GM18951 (cell line): ENCODE measurements around the gene EPS15.
"Not testable (repeated sequence)": the region's sequence is repeated elsewhere in the genome, so short reads cannot be mapped to it uniquely, and the experiment has no call there.

Source experiments
- POLR2A ChIP-seq: IDR thresholded peaks from 4 replicates; pipeline ENCODE4 v1.6.1; 2011; ENCODE audit warnings: mild to moderate bottlenecking; ENCODE audit not compliant: insufficient read length, insufficient read depth; ENCODE audit errors: extremely low read depth
- in situ Hi-C: fragments of 300-500 bp; cut with MboI; formaldehyde crosslinking; loops from one replicate; pipeline ENCODE4 v1.12.0; 2022; ENCODE audit warnings: low sequenced_read_pairs, mixed read lengths, inconsistent platforms; ENCODE audit not compliant: unreplicated experiment

The EPS15 gene

GRCh38 chr1:51552929-51553807 lies 34.1 kb upstream of the EPS15 start:
- TF ChIP-seq POLR2A: no peak
- in situ Hi-C loops: no loop called here

DNA sequence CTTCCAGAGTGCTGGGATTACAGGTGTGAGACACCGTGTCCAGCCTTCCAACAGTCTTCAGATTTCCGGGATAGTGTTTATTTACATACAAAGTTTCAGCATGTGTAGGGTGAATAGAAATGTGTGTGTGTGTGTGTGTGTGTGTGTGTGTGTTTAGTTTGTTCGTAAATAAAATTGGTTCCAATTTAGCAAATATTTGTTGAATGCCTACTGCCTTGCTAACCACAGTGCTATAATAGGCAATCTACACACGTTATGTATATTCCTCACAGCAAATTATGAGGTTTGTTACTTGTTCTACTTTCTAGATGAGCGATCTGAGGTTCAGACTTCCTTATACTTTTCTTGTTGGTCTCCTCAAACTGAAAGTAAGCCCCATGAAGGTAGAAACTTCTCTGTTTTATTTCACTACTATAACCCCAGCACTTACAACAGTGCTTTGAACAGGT lies 32.8 kb upstream of the EPS15 start:
- in situ Hi-C loops: no loop called here
- no peak for TF ChIP-seq POLR2A

- in situ Hi-C loops: no loop called here
- TF ChIP-seq POLR2A: no peak
Measured at GRCh38 chr1:51551081-51551480, 32.0 kb upstream of the EPS15 start.

GRCh38 chr1:51549901-51550300 lies 30.8 kb upstream of the EPS15 start:
- in situ Hi-C loops: no loop called here
- TF ChIP-seq POLR2A: no peak

GRCh38 chr1:51549016-51549619 lies 30.1 kb upstream of the EPS15 start:
- in situ Hi-C loops: no loop called here
- no peak for TF ChIP-seq POLR2A

DNA sequence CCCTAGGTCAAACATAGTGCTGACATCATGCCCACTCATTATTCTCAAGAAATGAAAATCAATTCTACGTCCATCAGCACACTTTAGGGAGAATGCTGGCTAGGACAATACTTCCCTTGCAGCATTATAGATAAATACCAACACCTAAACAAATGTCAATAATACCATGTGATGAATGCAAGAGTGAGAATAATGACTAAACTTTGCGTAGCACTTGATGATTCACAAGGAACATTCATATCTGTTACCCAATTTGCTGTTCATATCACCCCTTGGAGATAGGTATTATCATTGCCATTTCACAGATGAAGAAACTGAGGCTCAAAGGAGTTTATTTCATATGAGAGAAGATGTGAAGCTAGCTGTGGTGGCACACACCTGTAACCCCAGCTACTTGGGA lies 24.8 kb upstream of the EPS15 start:
- no peak for TF ChIP-seq POLR2A
- in situ Hi-C loops: no loop called here

DNA sequence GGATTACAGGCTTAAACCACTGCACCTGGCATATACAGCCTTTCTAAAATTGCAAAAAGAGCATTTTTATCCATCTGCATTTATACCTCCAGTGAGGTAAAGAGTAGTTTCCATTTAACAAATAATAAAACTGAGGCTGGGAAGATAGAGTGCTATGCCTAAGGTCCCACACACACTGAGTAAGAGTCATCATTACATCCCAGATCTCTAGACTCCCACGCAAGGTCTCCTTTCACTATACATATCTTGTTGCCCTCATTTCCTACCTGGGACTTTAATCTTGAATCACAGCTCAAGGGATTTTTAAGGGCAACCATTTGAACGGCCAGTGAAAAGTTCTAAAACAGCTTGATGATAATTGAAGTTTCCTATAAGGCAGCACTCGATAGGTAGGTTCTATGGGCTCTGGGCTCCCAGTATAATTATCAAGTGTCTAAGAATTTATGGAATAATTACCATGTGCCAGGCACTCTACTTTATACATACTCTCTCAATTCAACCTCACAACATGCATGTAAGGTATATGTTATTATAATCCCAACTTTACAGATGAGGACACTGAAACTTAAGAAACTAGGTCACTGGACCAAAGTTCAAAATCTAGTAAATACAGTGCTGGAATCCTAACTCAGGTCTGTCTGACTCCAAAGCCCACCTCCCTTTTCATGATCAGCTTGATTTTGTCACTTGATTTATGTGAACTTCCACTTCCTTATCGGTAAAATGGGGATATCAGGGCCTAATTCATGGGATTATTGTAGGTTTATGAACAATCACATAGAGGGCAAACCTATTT lies 23.3 kb upstream of the EPS15 start:
- TF ChIP-seq POLR2A: no peak
- in situ Hi-C loops: no loop called here

- no peak for TF ChIP-seq POLR2A
- in situ Hi-C loops: no loop called here
Measured at GRCh38 chr1:51541313-51542050, 22.4 kb upstream of the EPS15 start.

- in situ Hi-C loops: no loop called here
- no peak for TF ChIP-seq POLR2A
Measured at GRCh38 chr1:51537568-51537967, 18.5 kb upstream of the EPS15 start.

DNA sequence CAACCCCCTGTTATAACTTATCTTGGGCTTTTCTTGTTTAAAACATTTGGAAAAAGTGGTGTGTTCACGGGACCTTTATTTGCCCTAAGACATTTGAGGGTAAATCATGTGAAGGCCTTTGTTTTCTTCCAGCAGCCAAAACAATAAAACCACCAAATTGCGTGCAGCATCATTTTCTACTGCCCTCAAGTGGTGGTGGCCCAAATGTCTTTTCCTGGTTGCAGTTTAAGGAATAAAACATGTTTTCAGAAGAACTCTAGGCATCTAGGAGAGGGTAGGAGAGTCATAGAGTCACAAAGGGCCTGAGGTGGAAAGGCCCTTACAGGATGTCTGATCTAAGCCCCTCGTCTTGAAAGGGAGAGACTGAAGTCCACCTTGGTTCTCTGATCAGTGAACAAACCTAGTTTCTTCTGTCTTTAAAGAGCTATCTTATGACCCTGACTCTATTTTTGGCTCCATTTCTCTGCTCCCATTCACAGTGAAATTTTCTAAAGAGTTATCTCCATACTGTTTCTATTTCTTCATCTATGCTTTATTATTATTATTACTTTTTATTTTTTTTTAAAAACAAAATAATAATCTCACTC lies 16.0 kb upstream of the EPS15 start:
- no peak for TF ChIP-seq POLR2A

DNA sequence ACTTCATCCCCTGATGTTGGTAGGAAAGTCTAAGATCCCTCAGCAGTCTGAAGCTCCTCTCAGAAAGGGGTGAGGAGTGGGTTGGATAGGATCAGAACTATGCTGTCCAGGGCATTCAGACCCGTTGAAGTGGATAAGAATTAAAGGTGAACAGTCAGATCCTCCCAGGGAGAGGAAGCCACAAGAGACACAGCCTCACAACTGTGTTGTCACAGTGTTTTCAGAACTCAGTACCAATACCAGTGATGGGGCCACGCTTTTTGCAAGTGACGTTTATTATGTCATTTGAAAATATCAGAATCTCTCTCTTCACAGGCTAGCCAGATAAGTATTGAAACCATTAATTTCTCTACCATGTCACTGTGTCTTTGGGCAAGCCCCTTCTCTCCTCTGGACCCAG lies 15.4 kb upstream of the EPS15 start:
- TF ChIP-seq POLR2A: no peak
- in situ Hi-C loops: no loop called here

More for the DNA sequence above, 16.0 kb upstream of the EPS15 start:
- in situ Hi-C loops: no loop called here

GRCh38 chr1:51532853-51533252 lies 13.8 kb upstream of the EPS15 start:
- in situ Hi-C loops: no loop called here
- TF ChIP-seq POLR2A: no peak

DNA sequence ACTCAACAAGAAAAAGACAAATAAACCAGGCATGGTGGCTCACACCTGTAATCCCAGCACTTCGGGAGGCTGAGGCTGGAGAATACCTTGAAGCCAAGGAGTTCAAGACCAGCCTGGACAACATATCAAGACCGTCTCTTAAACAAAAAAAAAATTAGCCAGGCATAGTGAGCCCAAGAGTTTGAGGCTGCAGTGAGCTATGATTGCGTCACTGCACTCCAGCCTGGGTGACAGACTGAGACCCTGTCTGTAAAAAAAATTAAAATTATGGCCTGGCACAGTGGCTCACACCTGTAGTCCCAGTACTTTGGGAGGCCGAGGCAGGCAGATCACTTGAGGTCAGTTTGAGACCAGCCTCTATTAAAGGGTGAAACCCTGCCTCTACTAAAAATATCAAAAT lies 11.4 kb upstream of the EPS15 start:
- in situ Hi-C loops: not testable (repeated sequence)
